ENCODE results near the gene SPECC1.

Gene SPECC1

GRCh38 chr17:20203761-20204263 is 194.7 kb downstream of the SPECC1 start:
- Histone ChIP-seq H3K36me3 (ENCODE audit: control insufficient read depth, insufficient read depth, low read length) (no peaks in the 10 kb centered on the region), H3K4me3 (replicated peaks; ENCODE audit: low read depth, low read length) (no peak overlapping the region), H3K27me3 (replicated peaks; ENCODE audit: control insufficient read depth, insufficient read depth, low read length) (no peaks in the 10 kb centered on the region; the same call in 1 of the 2 replicates)
- TF ChIP-seq, protein P1, sequence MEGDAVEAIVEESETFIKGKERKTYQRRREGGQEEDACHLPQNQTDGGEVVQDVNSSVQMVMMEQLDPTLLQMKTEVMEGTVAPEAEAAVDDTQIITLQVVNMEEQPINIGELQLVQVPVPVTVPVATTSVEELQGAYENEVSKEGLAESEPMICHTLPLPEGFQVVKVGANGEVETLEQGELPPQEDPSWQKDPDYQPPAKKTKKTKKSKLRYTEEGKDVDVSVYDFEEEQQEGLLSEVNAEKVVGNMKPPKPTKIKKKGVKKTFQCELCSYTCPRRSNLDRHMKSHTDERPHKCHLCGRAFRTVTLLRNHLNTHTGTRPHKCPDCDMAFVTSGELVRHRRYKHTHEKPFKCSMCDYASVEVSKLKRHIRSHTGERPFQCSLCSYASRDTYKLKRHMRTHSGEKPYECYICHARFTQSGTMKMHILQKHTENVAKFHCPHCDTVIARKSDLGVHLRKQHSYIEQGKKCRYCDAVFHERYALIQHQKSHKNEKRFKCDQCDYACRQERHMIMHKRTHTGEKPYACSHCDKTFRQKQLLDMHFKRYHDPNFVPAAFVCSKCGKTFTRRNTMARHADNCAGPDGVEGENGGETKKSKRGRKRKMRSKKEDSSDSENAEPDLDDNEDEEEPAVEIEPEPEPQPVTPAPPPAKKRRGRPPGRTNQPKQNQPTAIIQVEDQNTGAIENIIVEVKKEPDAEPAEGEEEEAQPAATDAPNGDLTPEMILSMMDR (IDR thresholded peaks at IDR 0.05; ENCODE audit: insufficient read depth, low read length, poor library complexity, severe bottlenecking): no peak
- peak; percentile 28 for DNase-seq (ENCODE audit: extremely low read depth, insufficient read length)

- no peak overlapping the region for H3K4me3 ChIP-seq (replicated peaks; ENCODE audit: low read depth, low read length)
- no peaks in the 10 kb centered on the region for H3K27me3 ChIP-seq (replicated peaks; ENCODE audit: control insufficient read depth, insufficient read depth, low read length)
- no peak for DNase-seq (ENCODE audit: extremely low read depth, insufficient read length)
- TF ChIP-seq, protein P1 (IDR thresholded peaks at IDR 0.05; ENCODE audit: insufficient read depth, low read length, poor library complexity, severe bottlenecking): no peak
- H3K36me3 ChIP-seq (ENCODE audit: control insufficient read depth, insufficient read depth, low read length): no peaks in the 10 kb centered on the region
Measured at GRCh38 chr17:20205609-20206008, 196.4 kb downstream of the SPECC1 start.

DNA sequence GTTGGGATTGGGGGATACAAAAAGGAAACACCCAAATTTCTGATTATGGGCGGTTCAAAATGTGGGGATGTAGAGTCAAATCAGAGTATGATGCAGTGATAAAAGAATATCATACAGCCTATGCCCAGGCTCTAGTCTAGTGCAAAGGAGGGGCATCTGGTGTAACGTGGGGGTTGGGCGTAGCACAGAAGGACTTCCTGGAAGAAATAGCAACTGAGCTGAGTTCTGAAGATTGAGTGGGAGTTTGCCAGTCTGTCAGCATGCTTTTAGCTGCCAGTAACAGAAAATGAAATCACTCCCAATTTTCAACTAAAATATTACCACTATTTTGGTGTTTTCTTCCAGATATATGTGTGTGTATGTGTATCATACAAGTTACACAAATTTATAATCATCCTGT is 196.9 kb downstream of the SPECC1 start:
- no peak for DNase-seq (ENCODE audit: extremely low read depth, insufficient read length)
- H3K4me3 ChIP-seq (replicated peaks; ENCODE audit: low read depth, low read length): no peak overlapping the region
- H3K36me3 ChIP-seq (ENCODE audit: control insufficient read depth, insufficient read depth, low read length): 0 out of 2 replicates have a peak, but pooled peaks cover under 1% of the 10 kb centered on the region
- no peaks in the 10 kb centered on the region for H3K27me3 ChIP-seq (replicated peaks; ENCODE audit: control insufficient read depth, insufficient read depth, low read length)
- TF ChIP-seq, protein P1 (IDR thresholded peaks at IDR 0.05; ENCODE audit: insufficient read depth, low read length, poor library complexity, severe bottlenecking): no peak

DNA sequence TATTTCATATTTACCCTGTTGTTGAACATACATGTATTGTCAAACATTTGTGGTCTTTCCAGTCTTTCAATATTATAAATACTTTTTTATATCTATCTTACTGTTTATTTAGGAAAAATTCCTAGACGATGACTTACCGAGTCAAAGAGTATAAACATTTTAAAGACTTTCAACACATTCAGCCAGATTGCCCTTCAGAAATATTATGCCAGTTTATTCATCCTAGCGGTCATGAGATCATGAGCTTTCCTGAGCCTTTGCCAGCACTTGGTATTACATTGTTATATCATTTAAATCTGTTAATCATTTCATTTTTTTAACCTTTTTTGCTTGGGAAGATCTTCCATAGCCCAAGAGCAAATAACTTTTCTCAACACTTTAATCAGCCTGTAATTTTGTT is 197.4 kb downstream of the SPECC1 start:
- Histone ChIP-seq H3K27me3 (replicated peaks; ENCODE audit: control insufficient read depth, insufficient read depth, low read length) (no peaks in the 10 kb centered on the region), H3K4me3 (replicated peaks; ENCODE audit: low read depth, low read length) (no peak overlapping the region), H3K36me3 (ENCODE audit: control insufficient read depth, insufficient read depth, low read length) (0 out of 2 replicates have a peak, but pooled peaks cover 2% of the 10 kb centered on the region)
- TF ChIP-seq, protein P1 (IDR thresholded peaks at IDR 0.05; ENCODE audit: insufficient read depth, low read length, poor library complexity, severe bottlenecking): no peak
- no peak for DNase-seq (ENCODE audit: extremely low read depth, insufficient read length)

GRCh38 chr17:20207262-20207985 is 198.3 kb downstream of the SPECC1 start:
- H3K27me3 ChIP-seq (replicated peaks; ENCODE audit: control insufficient read depth, insufficient read depth, low read length): no peaks in the 10 kb centered on the region
- H3K36me3 ChIP-seq (ENCODE audit: control insufficient read depth, insufficient read depth, low read length): 0 out of 2 replicates have a peak, but pooled peaks cover 2% of the 10 kb centered on the region
- no peak overlapping the region for H3K4me3 ChIP-seq (replicated peaks; ENCODE audit: low read depth, low read length)
- DNase-seq (ENCODE audit: extremely low read depth, insufficient read length): no peak
- TF ChIP-seq, protein P1 (IDR thresholded peaks at IDR 0.05; ENCODE audit: insufficient read depth, low read length, poor library complexity, severe bottlenecking): no peak
